D721Med (cell line): ENCODE data around the gene SGPP2.

Experiments
- DNase-seq: peaks from one replicate; pipeline ENCODE4 v3.0.0; 2011; ENCODE audit warnings: low spot score; ENCODE audit not compliant: insufficient read length
- FAIRE-seq: peaks from 2 replicates; lab custom pipeline; 2011; peaks lifted over from hg19 to GRCh38; lab: Jason Lieb, UNC
- TF ChIP-seq, protein P1 (sequence below): IDR thresholded peaks from 2 replicates; pipeline ENCODE4 v1.5.1; 2012; ENCODE audit warnings: mild to moderate bottlenecking, control low read depth; ENCODE audit not compliant: insufficient read depth; ENCODE audit errors: missing control alignments

SGPP2 gene

DNA sequence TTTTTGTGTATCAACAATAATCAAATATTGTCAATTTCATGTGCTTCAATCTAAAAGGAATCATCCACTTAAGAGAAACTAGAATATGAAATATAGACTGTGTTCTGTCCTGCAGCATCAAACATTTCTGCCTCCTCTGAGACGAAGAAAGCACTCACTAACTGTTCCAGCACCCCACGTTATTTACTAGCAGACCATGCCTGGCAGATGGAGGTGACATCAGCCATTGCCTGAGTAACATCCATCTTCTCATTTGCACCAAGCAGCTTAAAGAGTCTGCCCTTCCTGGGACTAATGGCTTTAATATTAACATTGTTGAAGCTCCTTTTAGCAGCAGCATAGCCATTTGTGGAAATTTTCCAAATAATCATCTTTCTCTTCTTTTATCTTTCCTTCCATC lies 25.7 kb downstream of the SGPP2 start:
- TF ChIP-seq, protein P1, sequence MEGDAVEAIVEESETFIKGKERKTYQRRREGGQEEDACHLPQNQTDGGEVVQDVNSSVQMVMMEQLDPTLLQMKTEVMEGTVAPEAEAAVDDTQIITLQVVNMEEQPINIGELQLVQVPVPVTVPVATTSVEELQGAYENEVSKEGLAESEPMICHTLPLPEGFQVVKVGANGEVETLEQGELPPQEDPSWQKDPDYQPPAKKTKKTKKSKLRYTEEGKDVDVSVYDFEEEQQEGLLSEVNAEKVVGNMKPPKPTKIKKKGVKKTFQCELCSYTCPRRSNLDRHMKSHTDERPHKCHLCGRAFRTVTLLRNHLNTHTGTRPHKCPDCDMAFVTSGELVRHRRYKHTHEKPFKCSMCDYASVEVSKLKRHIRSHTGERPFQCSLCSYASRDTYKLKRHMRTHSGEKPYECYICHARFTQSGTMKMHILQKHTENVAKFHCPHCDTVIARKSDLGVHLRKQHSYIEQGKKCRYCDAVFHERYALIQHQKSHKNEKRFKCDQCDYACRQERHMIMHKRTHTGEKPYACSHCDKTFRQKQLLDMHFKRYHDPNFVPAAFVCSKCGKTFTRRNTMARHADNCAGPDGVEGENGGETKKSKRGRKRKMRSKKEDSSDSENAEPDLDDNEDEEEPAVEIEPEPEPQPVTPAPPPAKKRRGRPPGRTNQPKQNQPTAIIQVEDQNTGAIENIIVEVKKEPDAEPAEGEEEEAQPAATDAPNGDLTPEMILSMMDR, result no peak
- DNase-seq (no peak), FAIRE-seq (peak; percentile 63)

DNA sequence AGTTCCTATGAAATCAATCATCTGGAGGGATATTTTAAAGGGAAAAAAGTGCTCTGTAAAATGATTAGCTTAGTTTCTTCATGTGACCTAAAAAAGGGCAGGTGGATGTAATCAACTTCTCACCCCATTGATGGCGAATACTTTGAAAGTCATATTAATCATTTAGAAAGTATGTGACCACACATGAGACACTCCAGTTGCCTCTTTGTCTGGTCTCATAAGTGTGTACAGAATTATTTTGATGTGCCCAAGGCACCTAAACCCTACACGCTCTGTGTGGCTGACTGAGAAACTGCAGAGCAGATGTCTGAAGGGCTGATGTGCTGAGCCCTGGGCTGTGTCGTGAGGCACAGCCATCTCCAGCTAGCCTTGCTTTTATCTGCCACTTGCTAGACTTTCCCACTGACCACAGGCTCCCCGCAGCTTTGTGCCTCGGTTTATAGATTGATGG lies 26.9 kb downstream of the SGPP2 start:
- DNase-seq (no peak), FAIRE-seq (no peak)
- TF ChIP-seq, protein P1, result no peak

GRCh38 chr2:222452422-222452950 lies 28.1 kb downstream of the SGPP2 start:
- TF ChIP-seq, protein P1, result no peak

DNA sequence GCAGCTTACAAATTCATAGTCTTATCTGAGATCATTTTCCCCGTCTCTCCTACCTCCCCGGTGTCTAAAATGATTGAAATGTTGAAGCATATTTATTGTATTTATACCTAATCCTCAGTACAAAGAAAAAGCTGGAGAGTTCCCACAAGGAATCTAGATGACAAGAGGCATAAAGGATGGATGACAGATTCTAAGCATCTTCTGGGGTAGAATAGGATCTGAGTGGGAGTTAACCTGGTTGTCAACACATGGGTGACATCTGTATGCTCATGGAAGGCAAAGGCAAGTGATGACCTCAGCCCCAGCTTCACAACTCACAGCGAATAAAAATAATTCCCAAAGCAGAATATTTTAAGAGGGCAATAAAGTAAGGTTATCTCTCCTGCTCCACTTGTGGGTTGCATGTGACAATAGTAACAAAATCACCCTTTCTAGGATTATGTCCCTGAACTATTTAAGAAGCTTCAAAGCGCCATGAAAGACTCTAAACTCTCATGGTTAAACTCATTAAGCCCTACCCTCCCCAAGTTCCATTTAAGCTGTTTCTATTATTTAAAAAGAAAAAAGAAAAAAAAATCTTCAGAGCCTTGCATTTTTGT lies 32.2 kb downstream of the SGPP2 start:
- FAIRE-seq, result no peak
- TF ChIP-seq, protein P1, result no peak
- DNase-seq, result no peak

More at GRCh38 chr2:222452422-222452950, 28.1 kb downstream of the SGPP2 start:
- FAIRE-seq, result no peak
- DNase-seq, result no peak

DNA sequence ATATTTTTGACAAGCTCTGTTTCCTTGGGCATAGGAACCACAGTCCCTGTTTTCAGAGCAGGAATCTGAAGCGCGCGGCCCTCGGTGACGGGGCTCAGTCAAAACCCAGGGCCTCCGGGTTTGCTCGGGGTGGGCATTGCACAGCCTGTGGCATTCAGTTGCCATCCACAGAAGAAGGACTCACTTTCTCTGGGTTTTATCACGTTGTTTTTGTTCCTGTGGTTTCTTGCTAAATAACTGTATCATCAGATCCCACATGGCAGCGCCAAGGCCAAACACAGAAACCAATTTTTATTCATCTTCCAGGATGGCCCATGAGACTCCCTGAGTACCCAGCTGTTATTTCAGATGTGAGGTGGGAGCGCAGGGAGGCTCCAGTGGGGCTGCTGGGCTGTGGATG lies 35.6 kb downstream of the SGPP2 start:
- no peak for DNase-seq
- no peak for FAIRE-seq
- TF ChIP-seq, protein P1, result no peak

- DNase-seq (no peak), FAIRE-seq (no peak)
- TF ChIP-seq, protein P1, result no peak
Measured at GRCh38 chr2:222465746-222466145, 41.4 kb downstream of the SGPP2 start.

DNA sequence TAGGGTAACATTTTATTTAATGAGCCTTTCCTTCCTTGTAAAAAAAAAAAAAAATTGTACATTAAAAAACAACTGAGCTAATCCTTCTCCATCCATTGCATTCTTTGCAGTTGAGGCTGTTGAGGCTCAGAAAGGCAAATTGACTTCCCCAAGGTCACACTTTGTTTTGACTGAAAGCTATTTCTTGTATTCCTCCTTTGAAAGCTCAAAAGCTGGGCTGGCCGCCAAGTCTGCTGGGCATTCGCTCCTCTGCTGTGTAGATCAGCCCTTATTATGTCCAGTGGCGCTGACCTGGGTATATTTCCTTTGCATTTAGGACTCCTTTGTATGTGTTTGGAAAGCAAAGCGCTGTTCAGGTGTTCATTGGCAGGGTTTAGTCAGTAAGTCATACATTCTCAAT lies 44.0 kb downstream of the SGPP2 start:
- no peak for FAIRE-seq
- TF ChIP-seq, protein P1, result no peak
- no peak for DNase-seq
